Measurements from ENCODE around the gene C9orf78. TPM values are rescaled to one million over a fixed set of nuclear protein-coding genes. Genes with fewer than 3 reads are reported as not detected.

C9orf78 gene
- total RNA-seq, 1 experiment from 2014 or later, result 37.5 TPM

- Histone ChIP-seq H3K4me1 (ENCODE audit: insufficient read depth, low read length) (no peaks in the 10 kb centered on the region), H4K5ac (ENCODE audit: insufficient read length, low read depth, low read length) (no peak overlapping the region), H3K56ac (ENCODE audit: insufficient read length, low read depth, low read length) (no peak overlapping the region), H3K79me1 (ENCODE audit: insufficient read depth, low read depth, low read length, poor library complexity, severe bottlenecking) (no peaks in the 10 kb centered on the region), H3K14ac (ENCODE audit: insufficient read depth, low read length) (no peak overlapping the region), H3K18ac (ENCODE audit: insufficient read length, low read depth, low read length) (no peak overlapping the region), H4K20me1 (ENCODE audit: control insufficient read depth, insufficient read depth, insufficient read length) (no peaks in the 10 kb centered on the region), H2BK120ac (ENCODE audit: low read depth, low read length, poor library complexity, severe bottlenecking) (no peak overlapping the region), H2BK20ac (ENCODE audit: low read depth, low read length, poor library complexity, severe bottlenecking) (no peak overlapping the region), H3K79me2 (ENCODE audit: insufficient read depth, low read length) (no peaks in the 10 kb centered on the region), H3K27me3 (ENCODE audit: insufficient read depth, low read length) (no peaks in the 10 kb centered on the region), H2BK12ac (ENCODE audit: insufficient read length, low read depth, low read length) (no peak overlapping the region), H3K27ac (ENCODE audit: insufficient read length, low read depth, low read length) (no peak overlapping the region), H2BK5ac (ENCODE audit: insufficient read length, low read length) (no peak overlapping the region), H3K4ac (ENCODE audit: low read depth, low read length) (no peak overlapping the region), H3T11ph (ENCODE audit: low read length) (no peak overlapping the region), H2AK5ac (ENCODE audit: insufficient read length, low read length) (no peak overlapping the region), H3K9ac (ENCODE audit: extremely low read depth, insufficient read length, low read length) (no peak overlapping the region), H4K91ac (ENCODE audit: insufficient read length, low read depth, low read length) (no peak overlapping the region), H3K4me2 (ENCODE audit: insufficient read depth, insufficient read length, low read length) (no peak overlapping the region), H3K9me3 (ENCODE audit: control insufficient read depth, low read depth, low read length) (no peaks in the 10 kb centered on the region), H3K23me2 (ENCODE audit: insufficient read length, low read depth, low read length, poor library complexity, severe bottlenecking) (no peaks in the 10 kb centered on the region), H2BK15ac (ENCODE audit: low read depth, low read length) (no peak overlapping the region), H4K8ac (replicated peaks; ENCODE audit: insufficient read length, low read depth, low read length) (no peak overlapping the region), H3K23ac (ENCODE audit: insufficient read length, low read depth, low read length) (no peak overlapping the region), H2AFZ (ENCODE audit: low read length) (no peak overlapping the region)
- peaks cover 12 to 15% of the 10 kb centered on the region in 2 experiments for H3K4me1 Mint-ChIP-seq
- H3K4me3 Mint-ChIP-seq, result no peak overlapping the region
- WGBS (ENCODE audit: extremely low coverage, insufficient read length, low lambda C conversion rate), result no CpG with 5 or more reads among the region's 7 CpGs
- no peaks in the 10 kb centered on the region; a peak in 1 of 5 replicates for H3K9me3 Mint-ChIP-seq
- no peaks in the 10 kb centered on the region for H3K36me3 Mint-ChIP-seq (ENCODE audit: insufficient read depth in 1 of 3, low read depth in 3 of 3)
- H3K27me3 Mint-ChIP-seq (ENCODE audit: low read depth), result peaks cover 14% of the 10 kb centered on the region
- no peak for DNase-seq
- TF ChIP-seq, protein P1, sequence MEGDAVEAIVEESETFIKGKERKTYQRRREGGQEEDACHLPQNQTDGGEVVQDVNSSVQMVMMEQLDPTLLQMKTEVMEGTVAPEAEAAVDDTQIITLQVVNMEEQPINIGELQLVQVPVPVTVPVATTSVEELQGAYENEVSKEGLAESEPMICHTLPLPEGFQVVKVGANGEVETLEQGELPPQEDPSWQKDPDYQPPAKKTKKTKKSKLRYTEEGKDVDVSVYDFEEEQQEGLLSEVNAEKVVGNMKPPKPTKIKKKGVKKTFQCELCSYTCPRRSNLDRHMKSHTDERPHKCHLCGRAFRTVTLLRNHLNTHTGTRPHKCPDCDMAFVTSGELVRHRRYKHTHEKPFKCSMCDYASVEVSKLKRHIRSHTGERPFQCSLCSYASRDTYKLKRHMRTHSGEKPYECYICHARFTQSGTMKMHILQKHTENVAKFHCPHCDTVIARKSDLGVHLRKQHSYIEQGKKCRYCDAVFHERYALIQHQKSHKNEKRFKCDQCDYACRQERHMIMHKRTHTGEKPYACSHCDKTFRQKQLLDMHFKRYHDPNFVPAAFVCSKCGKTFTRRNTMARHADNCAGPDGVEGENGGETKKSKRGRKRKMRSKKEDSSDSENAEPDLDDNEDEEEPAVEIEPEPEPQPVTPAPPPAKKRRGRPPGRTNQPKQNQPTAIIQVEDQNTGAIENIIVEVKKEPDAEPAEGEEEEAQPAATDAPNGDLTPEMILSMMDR (conservative IDR thresholded peaks at IDR 0.05), result no peak
- no peak overlapping the region for H3K27ac Mint-ChIP-seq
These were observed 55.4 kb downstream of the C9orf78 start for GRCh38 chr9:129779560-129780190.
